ENCODE results near the gene HBA2. TPM values are rescaled to one million over a fixed set of nuclear protein-coding genes. Genes with fewer than 3 reads are reported as not detected.
A peak's percentile ranks its signal among the peaks of the same experiment; 100 is the strongest.

HBA2 gene
- total and polyA plus RNA-seq, 9 of the 15 experiments (the other 6 are each of a cell fraction or from before 2014, with no cell fraction given) = 40.4 to 853 (median 286) TPM

DNA sequence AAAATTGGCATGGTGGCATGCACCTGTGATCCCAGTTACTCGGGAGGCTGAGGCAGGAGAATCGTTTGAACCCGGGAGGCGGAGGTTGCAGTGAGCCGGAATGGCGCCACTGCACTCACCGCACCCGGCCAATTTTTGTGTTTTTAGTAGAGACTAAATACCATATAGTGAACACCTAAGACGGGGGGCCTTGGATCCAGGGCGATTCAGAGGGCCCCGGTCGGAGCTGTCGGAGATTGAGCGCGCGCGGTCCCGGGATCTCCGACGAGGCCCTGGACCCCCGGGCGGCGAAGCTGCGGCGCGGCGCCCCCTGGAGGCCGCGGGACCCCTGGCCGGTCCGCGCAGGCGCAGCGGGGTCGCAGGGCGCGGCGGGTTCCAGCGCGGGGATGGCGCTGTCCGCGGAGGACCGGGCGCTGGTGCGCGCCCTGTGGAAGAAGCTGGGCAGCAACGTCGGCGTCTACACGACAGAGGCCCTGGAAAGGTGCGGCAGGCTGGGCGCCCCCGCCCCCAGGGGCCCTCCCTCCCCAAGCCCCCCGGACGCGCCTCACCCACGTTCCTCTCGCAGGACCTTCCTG lies 7.5 kb downstream of the HBA2 start, which contains the start of gene HBQ1 (continued):
- TF ChIP-seq ZNF354B (CRISPR knock-in tag; IDR thresholded peaks at IDR 0.05) (no peak), STAG1 (CRISPR knock-in tag; IDR thresholded peaks at IDR 0.05; ENCODE audit: borderline replicate concordance) (no peak), CBX3 (IDR thresholded peaks at IDR 0.05; ENCODE audit: borderline replicate concordance in 1 of 2, low read length in 2 of 2) (no peak), RBM25 (IDR thresholded peaks at IDR 0.05; ENCODE audit: low read depth, low read length, severe bottlenecking) (peak; percentile 19), TAF15 (IDR thresholded peaks at IDR 0.05; ENCODE audit: low read depth, low read length) (no peak), EZH2 (IDR thresholded peaks at IDR 0.05; ENCODE audit: borderline replicate concordance, low read depth, low read length) (no peak), FIP1L1 (IDR thresholded peaks at IDR 0.05; ENCODE audit: low read depth, low read length, poor library complexity, severe bottlenecking) (peak; percentile 8), NFXL1 (CRISPR knock-in tag; IDR thresholded peaks at IDR 0.05) (no peak), NCOA1 (IDR thresholded peaks at IDR 0.05; ENCODE audit: low read depth) (no peak), ARID1B (IDR thresholded peaks at IDR 0.05) (no peak), RFX7 (CRISPR knock-in tag; IDR thresholded peaks at IDR 0.05) (no peak), TBL1XR1 (IDR thresholded peaks at IDR 0.05; ENCODE audit: low read length in 2 of 2) (no peak), CXXC5 (CRISPR knock-in tag; IDR thresholded peaks at IDR 0.05) (peak; percentile 78), MCM7 (IDR thresholded peaks at IDR 0.05) (no peak), PHTF2 (CRISPR knock-in tag; IDR thresholded peaks at IDR 0.05) (no peak), CBFA2T2 (conservative IDR thresholded peaks at IDR 0.05) (no peak), NFIX (CRISPR knock-in tag; IDR thresholded peaks at IDR 0.05; ENCODE audit: low read depth) (no peak)
- TF ChIP-seq, protein P1, sequence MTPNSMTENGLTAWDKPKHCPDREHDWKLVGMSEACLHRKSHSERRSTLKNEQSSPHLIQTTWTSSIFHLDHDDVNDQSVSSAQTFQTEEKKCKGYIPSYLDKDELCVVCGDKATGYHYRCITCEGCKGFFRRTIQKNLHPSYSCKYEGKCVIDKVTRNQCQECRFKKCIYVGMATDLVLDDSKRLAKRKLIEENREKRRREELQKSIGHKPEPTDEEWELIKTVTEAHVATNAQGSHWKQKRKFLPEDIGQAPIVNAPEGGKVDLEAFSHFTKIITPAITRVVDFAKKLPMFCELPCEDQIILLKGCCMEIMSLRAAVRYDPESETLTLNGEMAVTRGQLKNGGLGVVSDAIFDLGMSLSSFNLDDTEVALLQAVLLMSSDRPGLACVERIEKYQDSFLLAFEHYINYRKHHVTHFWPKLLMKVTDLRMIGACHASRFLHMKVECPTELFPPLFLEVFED (CRISPR knock-in tag; conservative IDR thresholded peaks at IDR 0.05) = no peak
- TF ChIP-seq, protein P2, sequence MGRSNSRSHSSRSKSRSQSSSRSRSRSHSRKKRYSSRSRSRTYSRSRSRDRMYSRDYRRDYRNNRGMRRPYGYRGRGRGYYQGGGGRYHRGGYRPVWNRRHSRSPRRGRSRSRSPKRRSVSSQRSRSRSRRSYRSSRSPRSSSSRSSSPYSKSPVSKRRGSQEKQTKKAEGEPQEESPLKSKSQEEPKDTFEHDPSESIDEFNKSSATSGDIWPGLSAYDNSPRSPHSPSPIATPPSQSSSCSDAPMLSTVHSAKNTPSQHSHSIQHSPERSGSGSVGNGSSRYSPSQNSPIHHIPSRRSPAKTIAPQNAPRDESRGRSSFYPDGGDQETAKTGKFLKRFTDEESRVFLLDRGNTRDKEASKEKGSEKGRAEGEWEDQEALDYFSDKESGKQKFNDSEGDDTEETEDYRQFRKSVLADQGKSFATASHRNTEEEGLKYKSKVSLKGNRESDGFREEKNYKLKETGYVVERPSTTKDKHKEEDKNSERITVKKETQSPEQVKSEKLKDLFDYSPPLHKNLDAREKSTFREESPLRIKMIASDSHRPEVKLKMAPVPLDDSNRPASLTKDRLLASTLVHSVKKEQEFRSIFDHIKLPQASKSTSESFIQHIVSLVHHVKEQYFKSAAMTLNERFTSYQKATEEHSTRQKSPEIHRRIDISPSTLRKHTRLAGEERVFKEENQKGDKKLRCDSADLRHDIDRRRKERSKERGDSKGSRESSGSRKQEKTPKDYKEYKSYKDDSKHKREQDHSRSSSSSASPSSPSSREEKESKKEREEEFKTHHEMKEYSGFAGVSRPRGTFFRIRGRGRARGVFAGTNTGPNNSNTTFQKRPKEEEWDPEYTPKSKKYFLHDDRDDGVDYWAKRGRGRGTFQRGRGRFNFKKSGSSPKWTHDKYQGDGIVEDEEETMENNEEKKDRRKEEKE (IDR thresholded peaks at IDR 0.05; ENCODE audit: borderline replicate concordance in 1 of 2, control insufficient read depth in 1 of 2, low read depth in 2 of 2, low read length in 1 of 2) = no peak
- TF ChIP-seq, protein P3, sequence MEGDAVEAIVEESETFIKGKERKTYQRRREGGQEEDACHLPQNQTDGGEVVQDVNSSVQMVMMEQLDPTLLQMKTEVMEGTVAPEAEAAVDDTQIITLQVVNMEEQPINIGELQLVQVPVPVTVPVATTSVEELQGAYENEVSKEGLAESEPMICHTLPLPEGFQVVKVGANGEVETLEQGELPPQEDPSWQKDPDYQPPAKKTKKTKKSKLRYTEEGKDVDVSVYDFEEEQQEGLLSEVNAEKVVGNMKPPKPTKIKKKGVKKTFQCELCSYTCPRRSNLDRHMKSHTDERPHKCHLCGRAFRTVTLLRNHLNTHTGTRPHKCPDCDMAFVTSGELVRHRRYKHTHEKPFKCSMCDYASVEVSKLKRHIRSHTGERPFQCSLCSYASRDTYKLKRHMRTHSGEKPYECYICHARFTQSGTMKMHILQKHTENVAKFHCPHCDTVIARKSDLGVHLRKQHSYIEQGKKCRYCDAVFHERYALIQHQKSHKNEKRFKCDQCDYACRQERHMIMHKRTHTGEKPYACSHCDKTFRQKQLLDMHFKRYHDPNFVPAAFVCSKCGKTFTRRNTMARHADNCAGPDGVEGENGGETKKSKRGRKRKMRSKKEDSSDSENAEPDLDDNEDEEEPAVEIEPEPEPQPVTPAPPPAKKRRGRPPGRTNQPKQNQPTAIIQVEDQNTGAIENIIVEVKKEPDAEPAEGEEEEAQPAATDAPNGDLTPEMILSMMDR (IDR thresholded peaks at IDR 0.05 in 2 of 3, conservative IDR thresholded peaks at IDR 0.05 in 1 of 3; ENCODE audit: insufficient read depth in 2 of 3, low read depth in 1 of 3, low read length in 3 of 3) = peak; percentile 67 to 86 (median 72)
- TF ChIP-seq, protein P4, sequence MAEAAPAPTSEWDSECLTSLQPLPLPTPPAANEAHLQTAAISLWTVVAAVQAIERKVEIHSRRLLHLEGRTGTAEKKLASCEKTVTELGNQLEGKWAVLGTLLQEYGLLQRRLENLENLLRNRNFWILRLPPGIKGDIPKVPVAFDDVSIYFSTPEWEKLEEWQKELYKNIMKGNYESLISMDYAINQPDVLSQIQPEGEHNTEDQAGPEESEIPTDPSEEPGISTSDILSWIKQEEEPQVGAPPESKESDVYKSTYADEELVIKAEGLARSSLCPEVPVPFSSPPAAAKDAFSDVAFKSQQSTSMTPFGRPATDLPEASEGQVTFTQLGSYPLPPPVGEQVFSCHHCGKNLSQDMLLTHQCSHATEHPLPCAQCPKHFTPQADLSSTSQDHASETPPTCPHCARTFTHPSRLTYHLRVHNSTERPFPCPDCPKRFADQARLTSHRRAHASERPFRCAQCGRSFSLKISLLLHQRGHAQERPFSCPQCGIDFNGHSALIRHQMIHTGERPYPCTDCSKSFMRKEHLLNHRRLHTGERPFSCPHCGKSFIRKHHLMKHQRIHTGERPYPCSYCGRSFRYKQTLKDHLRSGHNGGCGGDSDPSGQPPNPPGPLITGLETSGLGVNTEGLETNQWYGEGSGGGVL (CRISPR knock-in tag; IDR thresholded peaks at IDR 0.05) = no peak
